OCI-LY3 (cell line): ENCODE measurements around the gene RNF44.

ENCODE experiments used
- H2AFZ ChIP-seq: fragments of 200-600, 300-600 bp; shearing (Covaris generic); 2 replicates; pipeline ENCODE4 v1.6.0; 2014; ENCODE audit warnings: antibody characterized with exemption, low read depth, low read length
- H3K27ac ChIP-seq: fragments of 200-600, 300-600 bp; sonication (generic); 2 replicates; pipeline ENCODE4 v1.5.1; 2014; ENCODE audit warnings: mild to moderate bottlenecking, low read length, moderate library complexity, mixed read lengths
- H3K27me3 ChIP-seq: fragments of 200-600, 300-600 bp; sonication (generic); 2 replicates; pipeline ENCODE4 v1.6.1; 2014; ENCODE audit warnings: low read depth, low read length, mixed read lengths
- H3K36me3 ChIP-seq: fragments of 200-600, 300-600 bp; sonication (generic); replicated peaks from 2 replicates; pipeline ENCODE3; 2014; ENCODE audit warnings: low read depth, low read length, mixed read lengths
- H3K4me1 ChIP-seq: fragments of 300-600, 200-600 bp; sonication (generic); 2 replicates; pipeline ENCODE4 v1.6.1; 2014; ENCODE audit warnings: low read length, mixed read lengths
- H3K4me2 ChIP-seq: fragments of 200-600, 300-600 bp; sonication (generic); 2 replicates; pipeline ENCODE4 v1.6.1; 2014; ENCODE audit warnings: low read length, mixed read lengths
- H3K4me3 ChIP-seq: fragments of 300-600, 200-600 bp; sonication (generic); 2 replicates; pipeline ENCODE4 v1.5.1; 2014; ENCODE audit warnings: antibody characterized with exemption, mild to moderate bottlenecking, low read length, moderate library complexity
- H3K79me2 ChIP-seq: fragments of 300-600, 200-600 bp; shearing (Covaris generic); 2 replicates; pipeline ENCODE4 v1.6.1; 2014; ENCODE audit warnings: mild to moderate bottlenecking, low read length, mixed read lengths
- H3K9ac ChIP-seq: fragments of 300-600, 200-600 bp; shearing (Covaris generic); 2 replicates; pipeline ENCODE4 v1.6.0; 2014; ENCODE audit warnings: mild to moderate bottlenecking, low read length, moderate library complexity
- H3K9me3 ChIP-seq: fragments of 200-600, 300-600 bp; shearing (Covaris generic); 2 replicates; pipeline ENCODE4 v1.6.1; 2014; ENCODE audit warnings: low read length, mixed read lengths; ENCODE audit not compliant: insufficient read depth
- H4K20me1 ChIP-seq: fragments of 200-600, 300-600 bp; sonication (generic); 2 replicates; pipeline ENCODE4 v1.6.1; 2016; ENCODE audit warnings: low read length, mixed read lengths; ENCODE audit not compliant: insufficient read depth
- CTCF ChIP-seq: fragments of 200-600, 300-600 bp; sonication (generic); IDR thresholded peaks from 2 replicates; pipeline ENCODE4 v1.5.1; 2014; ENCODE audit warnings: antibody characterized with exemption, low read length, low read depth
- EZH2phosphoT487 ChIP-seq: fragments of 200-600 bp; shearing (Covaris generic); IDR thresholded peaks from 2 replicates; pipeline ENCODE4 v1.6.1; 2018; ENCODE audit warnings: antibody characterized with exemption, mixed run types, low read depth

The RNF44 gene

GRCh38 chr5:176528301-176528700 is 8.9 kb downstream of the RNF44 start:
- no peak overlapping the region for H3K4me2 ChIP-seq
- no peaks in the 10 kb centered on the region for H3K9me3 ChIP-seq
- peaks cover 18% of the 10 kb centered on the region for H3K79me2 ChIP-seq
- no peak overlapping the region for H3K4me3 ChIP-seq
- no peak for TF ChIP-seq CTCF
- TF ChIP-seq EZH2phosphoT487, result no peak
- peaks cover 34% of the 10 kb centered on the region for H3K36me3 ChIP-seq
- peaks cover under 1% of the 10 kb centered on the region; the same call in 1 of the 2 replicates for H3K4me1 ChIP-seq
- peaks cover 17% of the 10 kb centered on the region for H4K20me1 ChIP-seq
- H2AFZ ChIP-seq, result no peak overlapping the region
- H3K9ac ChIP-seq, result no peak overlapping the region
- no peaks in the 10 kb centered on the region for H3K27me3 ChIP-seq
- H3K27ac ChIP-seq, result no peak overlapping the region

DNA sequence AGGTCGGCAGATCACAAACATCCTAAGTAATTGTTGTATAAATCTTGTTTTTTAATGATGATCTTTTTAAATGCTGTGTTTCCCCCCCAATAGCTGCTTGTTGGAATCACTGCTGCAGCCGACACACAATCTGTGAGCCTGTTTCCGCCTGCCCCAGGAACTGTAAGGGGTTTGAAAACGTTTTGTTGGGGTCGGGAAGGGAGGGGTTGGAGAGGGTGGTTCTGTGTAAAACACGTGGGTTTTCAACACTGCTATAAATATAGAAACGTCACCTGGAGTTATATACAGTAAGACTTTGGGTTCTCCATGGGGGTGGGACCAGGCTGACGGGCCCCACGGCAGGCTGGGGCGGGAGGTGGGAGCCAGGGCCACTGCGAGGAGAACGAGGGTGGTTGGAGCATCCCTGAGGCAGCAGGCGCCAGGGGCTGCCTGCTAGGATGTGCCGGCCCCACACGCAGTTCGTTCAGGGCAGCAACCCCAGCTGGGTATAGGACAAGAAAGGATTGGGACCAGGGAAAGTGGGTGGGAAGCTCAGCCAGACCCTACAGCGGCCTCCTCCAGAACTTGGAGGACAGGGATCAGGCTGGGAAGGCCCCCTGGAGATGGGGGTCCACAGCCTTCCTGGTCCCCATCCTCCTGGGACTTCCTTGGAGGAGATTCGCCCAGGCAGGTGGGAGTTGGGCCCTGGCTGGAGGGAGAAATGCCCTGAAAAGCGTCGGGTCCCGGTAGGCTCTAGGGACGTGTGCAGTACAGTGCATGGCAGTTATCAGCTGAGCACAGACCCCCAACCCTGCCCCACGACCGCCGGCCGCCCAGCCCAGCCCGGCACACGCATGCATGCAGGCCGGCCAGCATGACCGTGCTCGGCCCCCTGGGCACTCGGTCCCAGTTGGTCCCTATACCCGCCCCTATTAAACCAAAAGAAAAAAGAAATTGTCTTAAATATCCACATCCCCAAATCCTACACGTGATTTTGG is 9.7 kb downstream of the RNF44 start:
- H3K79me2 ChIP-seq, result peaks cover 10% of the 10 kb centered on the region
- no peak overlapping the region for H3K4me3 ChIP-seq
- H4K20me1 ChIP-seq, result peaks cover 10% of the 10 kb centered on the region; the same call in 1 of the 2 replicates
- no peaks in the 10 kb centered on the region for H3K9me3 ChIP-seq
- peaks cover 27% of the 10 kb centered on the region for H3K36me3 ChIP-seq
- no peaks in the 10 kb centered on the region for H3K27me3 ChIP-seq
- no peak overlapping the region for H3K9ac ChIP-seq
- H3K4me1 ChIP-seq, result no peaks in the 10 kb centered on the region
- H2AFZ ChIP-seq, result no peak overlapping the region
- H3K27ac ChIP-seq, result no peak overlapping the region
- H3K4me2 ChIP-seq, result no peak overlapping the region
- no peak for TF ChIP-seq EZH2phosphoT487
- TF ChIP-seq CTCF, result no peak

DNA sequence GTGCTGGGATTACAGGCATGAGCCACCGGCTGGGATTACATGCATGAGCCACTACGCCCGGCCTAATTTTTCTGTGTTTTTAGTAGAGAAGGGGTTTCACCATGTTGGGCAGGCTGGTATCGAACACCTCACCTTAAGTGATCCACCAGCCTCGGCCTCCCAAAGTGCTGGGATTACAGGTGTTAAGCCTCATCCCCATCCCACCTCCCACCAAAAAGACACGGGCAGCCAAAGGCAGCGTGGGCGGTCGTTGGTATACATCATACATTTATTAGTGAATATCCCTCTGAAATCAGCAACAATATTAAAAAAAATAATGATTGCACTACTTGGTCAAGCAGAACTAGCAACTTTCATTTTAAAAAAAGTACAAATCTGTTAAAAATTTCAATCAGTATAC is 10.7 kb downstream of the RNF44 start:
- Histone ChIP-seq H3K9me3 (no peaks in the 10 kb centered on the region), H3K27me3 (no peaks in the 10 kb centered on the region), H2AFZ (no peak overlapping the region), H3K27ac (no peak overlapping the region), H4K20me1 (0 out of 2 replicates have a peak, but pooled peaks cover 3% of the 10 kb centered on the region), H3K9ac (no peak overlapping the region), H3K4me3 (no peak overlapping the region), H3K36me3 (peaks cover 22% of the 10 kb centered on the region), H3K4me2 (no peak overlapping the region), H3K79me2 (no peaks in the 10 kb centered on the region; the same call in 1 of the 2 replicates), H3K4me1 (no peaks in the 10 kb centered on the region)
- TF ChIP-seq CTCF, result no peak

DNA sequence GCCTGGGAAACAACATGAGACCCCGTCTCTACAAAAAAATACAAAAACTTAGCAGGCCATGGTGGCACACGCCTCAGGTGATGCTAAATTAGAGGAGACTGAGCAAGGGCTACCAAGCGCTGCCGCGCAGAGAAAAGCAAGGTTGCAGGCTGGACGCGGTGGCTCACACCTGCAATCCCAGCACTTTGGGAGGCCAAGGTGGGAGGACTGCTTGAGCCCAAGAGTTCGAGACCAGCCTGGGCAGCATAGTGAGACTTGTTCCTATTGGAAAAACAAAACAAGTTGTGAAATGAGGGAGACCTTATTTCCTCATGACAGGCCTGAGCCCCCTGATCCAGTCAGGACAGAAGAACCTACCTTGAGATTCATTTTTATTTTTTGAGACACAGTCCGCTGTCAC is 11.5 kb downstream of the RNF44 start:
- no peaks in the 10 kb centered on the region for H4K20me1 ChIP-seq
- no peak for TF ChIP-seq EZH2phosphoT487
- no peak for TF ChIP-seq CTCF
- no peak overlapping the region for H3K27ac ChIP-seq
- H3K9ac ChIP-seq, result no peak overlapping the region
- H2AFZ ChIP-seq, result no peak overlapping the region
- H3K79me2 ChIP-seq, result no peaks in the 10 kb centered on the region
- H3K4me2 ChIP-seq, result no peak overlapping the region
- peaks cover 16% of the 10 kb centered on the region for H3K36me3 ChIP-seq
- no peaks in the 10 kb centered on the region for H3K4me1 ChIP-seq
- H3K27me3 ChIP-seq, result no peaks in the 10 kb centered on the region
- H3K9me3 ChIP-seq, result no peaks in the 10 kb centered on the region
- H3K4me3 ChIP-seq, result no peak overlapping the region
